ENCODE results near the gene CEP104. TPM values are rescaled to one million over a fixed set of nuclear protein-coding genes. Genes with fewer than 3 reads are reported as not detected.
A peak's percentile ranks its signal among the peaks of the same experiment; 100 is the strongest.

CEP104 gene
- total and polyA plus RNA-seq, 5 experiments from 2014 or later: 13.1 to 59.0 (median 19.4) TPM

DNA sequence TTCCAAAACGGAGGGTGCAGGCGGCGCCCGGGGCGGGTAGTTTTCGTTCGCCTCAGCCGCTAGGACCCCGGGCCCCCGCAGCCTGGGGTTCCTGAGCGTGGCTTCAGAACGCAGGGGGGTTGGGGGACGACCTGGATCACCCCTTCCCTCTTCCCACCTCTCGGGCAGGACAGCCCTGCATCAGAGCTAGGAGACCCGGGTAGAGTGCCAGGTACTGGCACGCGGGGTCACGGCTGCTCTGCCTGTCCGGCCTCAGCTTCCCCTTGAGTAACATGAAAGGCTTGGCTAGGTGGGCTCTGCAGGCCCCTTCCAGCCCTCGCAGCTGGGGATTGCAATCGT is 749 bp upstream of the CEP104 start:
- ATAC-seq (no peak), DNase-seq (peak in 1 of 10 donors; percentile 7)
- H3K36me3 Mint-ChIP-seq: peaks cover 0 to 13% (median 0%) of the 10 kb centered on the region in 3 donors
- peak overlapping the region; percentile 94 to 100 (median 97) for H3K4me3 Mint-ChIP-seq
- H3K9me3 Mint-ChIP-seq: no peaks in the 10 kb centered on the region
- POLR2A ChIA-PET: interaction anchor here (0.6 to 5.2 kb wide), 5 partner anchors 23 to 224 kb away, joined by 3 to 62 read pairs (median 4); partner anchors contain the start of gene C1orf174
- H3K4me1 Mint-ChIP-seq: peaks cover 15 to 57% (median 41%) of the 10 kb centered on the region in 4 donors
- H3K27me3 Mint-ChIP-seq: no peaks in the 10 kb centered on the region
- H3K27ac Mint-ChIP-seq: peak overlapping the region in 4 of 10 donors; percentile 33 to 91 (median 82)

DNA sequence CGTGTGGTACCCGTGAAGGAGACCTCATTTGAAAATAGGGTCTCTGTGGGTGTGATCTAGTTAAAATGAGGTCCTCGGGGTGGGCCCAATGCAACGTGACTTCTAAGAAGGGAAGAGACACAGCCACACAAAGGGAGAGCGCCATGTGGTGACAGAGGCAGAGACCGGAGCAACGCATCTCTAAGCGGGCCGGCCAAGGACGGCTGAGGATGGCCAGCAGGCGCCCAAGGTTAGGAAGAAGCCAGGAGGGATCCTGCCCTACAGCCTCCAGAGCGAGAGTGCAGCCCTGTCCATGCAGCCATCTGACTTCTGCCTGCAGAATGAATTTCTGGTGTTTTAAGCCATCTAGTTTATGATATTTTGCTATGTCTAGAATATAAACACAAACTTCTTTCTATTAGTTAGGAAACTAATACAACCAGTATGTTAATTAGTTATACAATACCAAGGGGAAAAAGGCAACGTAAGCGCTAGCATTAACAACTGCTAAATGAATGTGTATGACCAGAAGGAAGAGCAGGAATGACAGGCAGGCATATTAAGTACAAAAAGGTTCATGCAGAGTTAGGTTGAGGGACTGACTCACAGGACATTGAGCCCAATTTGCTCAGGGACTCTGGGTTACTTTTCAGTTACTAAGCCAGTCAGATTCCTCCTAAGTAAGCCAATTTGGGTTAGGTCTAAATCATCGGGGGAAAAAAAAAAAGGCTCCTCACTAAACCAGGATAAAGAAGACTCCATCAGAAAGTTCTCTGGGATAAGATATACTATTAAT is 4.1 kb downstream of the CEP104 start:
- Mint-ChIP-seq H3K4me3 (no peak overlapping the region), H3K27ac (peak overlapping the region in 1 of 10 donors; percentile 68), H3K27me3 (no peaks in the 10 kb centered on the region), H3K9me3 (no peaks in the 10 kb centered on the region), H3K36me3 (peaks cover 0 to 43% (median 6%) of the 10 kb centered on the region in 3 donors), H3K4me1 (peaks cover 10 to 32% (median 27%) of the 10 kb centered on the region in 4 donors)
- POLR2A ChIA-PET: no interaction called here
- DNase-seq (no peak), ATAC-seq (no peak)

- H3K36me3 Mint-ChIP-seq: peaks cover 0 to 51% (median 10%) of the 10 kb centered on the region in 3 donors
- no peaks in the 10 kb centered on the region for H3K9me3 Mint-ChIP-seq
- no peaks in the 10 kb centered on the region for H3K27me3 Mint-ChIP-seq
- H3K4me1 Mint-ChIP-seq: peaks cover 7 to 28% (median 21%) of the 10 kb centered on the region in 4 donors
- H3K4me3 Mint-ChIP-seq: no peak overlapping the region
- H3K27ac Mint-ChIP-seq: no peak overlapping the region
- ATAC-seq: no peak
- DNase-seq: no peak
- POLR2A ChIA-PET: no interaction called here
These were observed 4.9 kb downstream of the CEP104 start for GRCh38 chr1:3852091-3852490.

DNA sequence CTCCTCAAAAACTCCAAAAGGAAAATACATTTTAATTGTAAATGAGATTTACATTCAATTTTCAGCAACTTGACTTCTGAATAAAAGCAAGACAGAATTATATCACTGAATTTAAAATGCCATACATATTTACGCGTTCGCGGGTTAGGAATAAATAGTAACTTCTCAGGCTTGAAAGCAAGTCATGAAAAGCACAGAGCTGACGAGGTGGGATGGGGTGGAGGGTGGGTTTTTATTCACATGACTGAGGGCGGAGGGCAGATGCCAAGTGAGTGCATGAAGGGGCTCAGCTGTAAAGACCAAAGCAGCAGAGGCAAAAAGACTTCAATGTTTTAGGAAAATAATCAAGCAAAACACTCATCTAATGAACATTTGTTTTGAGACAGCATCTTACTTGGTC is 5.7 kb downstream of the CEP104 start:
- no peak overlapping the region for H3K27ac Mint-ChIP-seq
- H3K4me1 Mint-ChIP-seq: peaks cover 7 to 26% (median 19%) of the 10 kb centered on the region in 4 donors
- ATAC-seq (no peak), DNase-seq (no peak)
- H3K4me3 Mint-ChIP-seq: no peak overlapping the region
- peaks cover 4 to 58% (median 14%) of the 10 kb centered on the region in 3 donors for H3K36me3 Mint-ChIP-seq
- POLR2A ChIA-PET: no interaction called here
- no peaks in the 10 kb centered on the region for H3K27me3 Mint-ChIP-seq
- no peaks in the 10 kb centered on the region for H3K9me3 Mint-ChIP-seq

- peak overlapping the region in 1 of 10 donors; percentile 32 for H3K27ac Mint-ChIP-seq
- no peak overlapping the region for H3K4me3 Mint-ChIP-seq
- ATAC-seq (no peak), DNase-seq (no peak)
- H3K9me3 Mint-ChIP-seq: no peaks in the 10 kb centered on the region
- no peaks in the 10 kb centered on the region for H3K27me3 Mint-ChIP-seq
- peaks cover 7 to 22% (median 17%) of the 10 kb centered on the region in 4 donors for H3K4me1 Mint-ChIP-seq
- POLR2A ChIA-PET: no interaction called here
- H3K36me3 Mint-ChIP-seq: peaks cover 4 to 58% (median 14%) of the 10 kb centered on the region in 3 donors
These were observed 6.2 kb downstream of the CEP104 start for GRCh38 chr1:3850857-3851256.

DNA sequence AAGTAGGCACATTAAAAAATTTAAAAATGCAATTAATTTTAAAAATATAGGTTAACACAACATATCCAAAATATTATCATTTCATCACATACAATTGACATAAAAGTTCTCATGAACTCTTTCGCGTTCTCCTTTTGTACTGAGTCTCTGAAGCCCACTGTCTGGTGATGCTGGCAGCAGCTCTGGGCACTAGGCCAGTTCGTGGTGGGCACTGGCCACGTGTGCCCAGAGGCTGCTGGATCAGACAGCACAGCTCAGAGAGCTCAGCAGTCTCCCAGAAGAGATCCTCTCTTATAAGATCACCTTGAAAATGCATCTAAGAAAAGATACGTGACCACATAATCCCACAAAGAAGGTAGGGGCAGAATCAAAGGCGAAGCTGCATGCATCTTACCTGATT is 9.9 kb downstream of the CEP104 start:
- H3K27ac Mint-ChIP-seq: no peak overlapping the region
- peaks cover 4 to 81% (median 20%) of the 10 kb centered on the region in 3 donors for H3K36me3 Mint-ChIP-seq
- ATAC-seq (no peak), DNase-seq (no peak)
- H3K4me3 Mint-ChIP-seq: no peak overlapping the region
- no peaks in the 10 kb centered on the region for H3K27me3 Mint-ChIP-seq
- peaks cover 0 to 2% (median 0%) of the 10 kb centered on the region in 4 donors for H3K4me1 Mint-ChIP-seq
- POLR2A ChIA-PET: no interaction called here
- H3K9me3 Mint-ChIP-seq: no peaks in the 10 kb centered on the region

DNA sequence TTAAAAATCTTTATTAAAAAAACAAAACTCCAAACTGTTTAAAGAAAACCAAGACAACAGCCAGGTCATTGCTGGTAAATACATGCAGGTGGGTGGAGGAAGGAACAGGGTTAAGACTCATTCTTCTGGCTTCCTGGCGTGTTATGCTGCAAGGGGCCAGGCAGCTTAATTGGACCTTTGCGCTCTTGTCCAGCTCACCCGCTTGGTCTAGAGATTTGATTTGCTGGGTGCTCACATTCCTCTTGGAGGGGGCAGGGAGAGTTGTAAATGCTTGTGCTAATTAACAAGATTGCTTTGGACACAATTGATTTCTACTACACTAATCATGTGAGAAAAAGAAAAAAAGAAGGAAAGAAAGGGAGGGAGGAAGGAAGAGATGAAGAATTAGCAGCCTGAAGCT is 10.5 kb downstream of the CEP104 start:
- H3K4me3 Mint-ChIP-seq: no peak overlapping the region
- POLR2A ChIA-PET: no interaction called here
- DNase-seq (no peak), ATAC-seq (no peak)
- H3K9me3 Mint-ChIP-seq: no peaks in the 10 kb centered on the region
- H3K36me3 Mint-ChIP-seq: peaks cover 4 to 83% (median 23%) of the 10 kb centered on the region in 3 donors
- peaks cover 0 to 2% (median 0%) of the 10 kb centered on the region in 4 donors for H3K4me1 Mint-ChIP-seq
- no peaks in the 10 kb centered on the region for H3K27me3 Mint-ChIP-seq
- no peak overlapping the region for H3K27ac Mint-ChIP-seq

GRCh38 chr1:3842912-3843311 is 14.1 kb downstream of the CEP104 start:
- Mint-ChIP-seq H3K27me3 (no peaks in the 10 kb centered on the region), H3K36me3 (peaks cover 19 to 85% (median 36%) of the 10 kb centered on the region in 3 donors), H3K4me1 (no peaks in the 10 kb centered on the region), H3K9me3 (peaks cover 0 to 4% (median 0%) of the 10 kb centered on the region in 9 donors), H3K27ac (no peak overlapping the region), H3K4me3 (no peak overlapping the region)
- POLR2A ChIA-PET: no interaction called here
- ATAC-seq (no peak), DNase-seq (no peak)

- POLR2A ChIA-PET: no interaction called here
- Mint-ChIP-seq H3K27me3 (no peaks in the 10 kb centered on the region), H3K27ac (no peak overlapping the region), H3K4me3 (no peak overlapping the region), H3K4me1 (no peaks in the 10 kb centered on the region), H3K36me3 (peaks cover 15 to 85% (median 42%) of the 10 kb centered on the region in 3 donors), H3K9me3 (peaks cover 0 to 10% (median 0%) of the 10 kb centered on the region in 9 donors)
- ATAC-seq (no peak), DNase-seq (no peak)
These were observed 15.5 kb downstream of the CEP104 start for GRCh38 chr1:3841491-3841890.

- peaks cover 15 to 89% (median 44%) of the 10 kb centered on the region in 3 donors for H3K36me3 Mint-ChIP-seq
- H3K27me3 Mint-ChIP-seq: no peaks in the 10 kb centered on the region
- ATAC-seq (no peak), DNase-seq (no peak)
- H3K4me1 Mint-ChIP-seq: no peaks in the 10 kb centered on the region
- H3K9me3 Mint-ChIP-seq: peaks cover 0 to 10% (median 0%) of the 10 kb centered on the region in 9 donors
- H3K4me3 Mint-ChIP-seq: no peak overlapping the region
- POLR2A ChIA-PET: no interaction called here
- H3K27ac Mint-ChIP-seq: peak overlapping the region in 1 of 10 donors; percentile 53
These were observed 18.2 kb downstream of the CEP104 start for GRCh38 chr1:3838788-3839187.

DNA sequence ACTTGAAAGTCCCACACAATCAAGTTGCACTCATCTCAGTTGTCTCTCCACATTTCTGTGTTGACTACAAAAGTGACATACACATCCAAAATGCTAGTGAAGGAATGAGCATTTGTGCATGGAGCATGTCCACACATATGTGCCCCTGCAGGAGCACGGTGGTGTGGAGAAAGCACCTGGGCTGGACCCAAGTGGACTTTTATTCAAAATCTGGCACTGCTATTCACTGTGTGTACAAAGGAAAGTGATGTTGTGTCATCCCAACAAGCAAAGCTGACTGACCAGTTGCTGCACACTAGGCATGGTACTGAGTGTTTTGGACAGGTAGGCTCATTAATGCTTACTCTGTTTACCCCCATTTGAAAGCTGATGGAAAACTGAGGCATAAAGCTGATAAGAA is 19.3 kb downstream of the CEP104 start:
- H3K9me3 Mint-ChIP-seq: peaks cover 0 to 10% (median 0%) of the 10 kb centered on the region in 9 donors
- no peaks in the 10 kb centered on the region for H3K4me1 Mint-ChIP-seq
- H3K27ac Mint-ChIP-seq: no peak overlapping the region
- no peaks in the 10 kb centered on the region for H3K27me3 Mint-ChIP-seq
- POLR2A ChIA-PET: no interaction called here
- no peak for ATAC-seq
- H3K36me3 Mint-ChIP-seq: peaks cover 15 to 88% (median 44%) of the 10 kb centered on the region in 3 donors
- DNase-seq: no peak
- H3K4me3 Mint-ChIP-seq: no peak overlapping the region

- H3K27me3 Mint-ChIP-seq: no peaks in the 10 kb centered on the region
- H3K4me1 Mint-ChIP-seq: no peaks in the 10 kb centered on the region
- peaks cover 0 to 10% (median 0%) of the 10 kb centered on the region in 9 donors for H3K9me3 Mint-ChIP-seq
- ATAC-seq (no peak), DNase-seq (no peak)
- H3K36me3 Mint-ChIP-seq: peaks cover 15 to 88% (median 44%) of the 10 kb centered on the region in 3 donors
- H3K4me3 Mint-ChIP-seq: no peak overlapping the region
- POLR2A ChIA-PET: no interaction called here
- H3K27ac Mint-ChIP-seq: no peak overlapping the region
These were observed 19.8 kb downstream of the CEP104 start for GRCh38 chr1:3837200-3837599.

GRCh38 chr1:3836421-3836820 is 20.6 kb downstream of the CEP104 start:
- Mint-ChIP-seq H3K36me3 (peaks cover 19 to 88% (median 48%) of the 10 kb centered on the region in 3 donors), H3K4me1 (no peaks in the 10 kb centered on the region), H3K27me3 (no peaks in the 10 kb centered on the region), H3K4me3 (no peak overlapping the region), H3K9me3 (peaks cover 0 to 10% (median 0%) of the 10 kb centered on the region in 9 donors), H3K27ac (peak overlapping the region in 1 of 10 donors; percentile 72)
- ATAC-seq (no peak), DNase-seq (no peak)
- POLR2A ChIA-PET: interaction anchor here (0.6 to 1.1 kb wide), 3 partner anchors 8 to 1307 kb away, joined by 6 to 8 read pairs (median 7); partner anchors contain the start of gene HES5
